ENCODE data around the gene HOXB9. TPM values are rescaled to one million over a fixed set of nuclear protein-coding genes. Genes with fewer than 3 reads are reported as not detected.

HOXB9 gene
- total RNA-seq, 1 donor from 2014 or later, result 0.13 TPM

DNA sequence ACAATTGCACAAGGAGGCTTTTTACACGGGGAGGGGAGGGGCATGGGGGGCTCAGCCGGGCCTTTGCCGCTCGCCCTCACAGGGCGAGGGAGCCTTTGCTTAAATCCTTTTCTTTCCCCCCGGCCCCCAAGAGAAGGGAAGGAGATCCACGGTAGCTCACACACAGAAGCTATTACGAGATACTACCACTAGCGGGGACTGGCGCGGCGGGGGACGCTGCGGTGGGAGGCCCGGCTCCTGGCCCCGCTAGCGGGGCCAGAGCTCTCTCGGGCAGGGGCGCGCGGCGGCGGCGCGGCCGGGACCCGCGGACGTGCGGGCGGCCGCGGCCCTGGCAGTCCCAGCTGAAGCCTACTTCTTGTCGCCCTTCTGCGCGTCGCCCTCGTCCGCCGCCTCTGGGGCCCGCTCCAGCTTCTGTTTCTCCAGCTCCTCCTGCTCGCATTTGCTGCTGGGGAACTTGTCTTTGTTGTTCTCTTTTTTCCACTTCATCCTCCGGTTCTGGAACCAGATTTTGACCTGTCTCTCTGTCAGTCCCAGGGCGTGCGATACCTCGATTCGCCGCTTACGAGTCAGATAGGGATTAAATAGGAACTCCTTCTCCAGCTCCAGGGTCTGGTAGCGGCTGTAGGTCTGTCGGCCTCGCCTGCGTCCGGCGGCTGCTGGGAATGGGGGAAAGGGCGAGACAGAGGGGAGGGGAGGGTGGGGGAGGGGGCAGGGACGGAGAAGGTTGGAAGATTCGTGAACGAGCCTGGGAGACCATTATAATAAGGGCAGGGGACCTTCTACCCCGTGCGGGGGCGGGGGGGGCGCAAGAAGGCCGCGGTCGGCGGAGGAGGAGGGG lies 13.1 kb downstream of the HOXB9 start:
- peak; percentile 54 for ATAC-seq
- no peak for DNase-seq (ENCODE audit: low spot score)

DNA sequence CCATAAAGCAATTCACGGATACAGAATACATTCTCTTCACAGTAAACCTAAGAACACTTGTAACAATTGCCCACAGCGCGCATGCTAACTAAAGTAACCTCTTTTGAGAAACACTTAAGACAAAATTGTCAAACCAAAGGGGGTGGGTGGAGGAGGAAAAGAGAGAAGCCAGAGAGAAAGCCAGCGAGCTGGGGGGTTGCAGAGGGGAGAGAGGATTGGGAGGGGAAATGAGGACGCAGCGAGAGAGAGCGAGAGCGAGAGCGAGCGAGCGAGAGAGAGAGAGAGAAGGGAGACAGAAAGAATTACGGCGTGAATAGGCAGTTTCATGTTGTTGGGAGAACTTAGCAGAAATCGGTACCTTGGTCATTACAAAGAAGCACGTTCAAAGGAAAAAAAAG lies 13.7 kb downstream of the HOXB9 start:
- DNase-seq (ENCODE audit: low spot score), result no peak
- ATAC-seq, result no peak

DNA sequence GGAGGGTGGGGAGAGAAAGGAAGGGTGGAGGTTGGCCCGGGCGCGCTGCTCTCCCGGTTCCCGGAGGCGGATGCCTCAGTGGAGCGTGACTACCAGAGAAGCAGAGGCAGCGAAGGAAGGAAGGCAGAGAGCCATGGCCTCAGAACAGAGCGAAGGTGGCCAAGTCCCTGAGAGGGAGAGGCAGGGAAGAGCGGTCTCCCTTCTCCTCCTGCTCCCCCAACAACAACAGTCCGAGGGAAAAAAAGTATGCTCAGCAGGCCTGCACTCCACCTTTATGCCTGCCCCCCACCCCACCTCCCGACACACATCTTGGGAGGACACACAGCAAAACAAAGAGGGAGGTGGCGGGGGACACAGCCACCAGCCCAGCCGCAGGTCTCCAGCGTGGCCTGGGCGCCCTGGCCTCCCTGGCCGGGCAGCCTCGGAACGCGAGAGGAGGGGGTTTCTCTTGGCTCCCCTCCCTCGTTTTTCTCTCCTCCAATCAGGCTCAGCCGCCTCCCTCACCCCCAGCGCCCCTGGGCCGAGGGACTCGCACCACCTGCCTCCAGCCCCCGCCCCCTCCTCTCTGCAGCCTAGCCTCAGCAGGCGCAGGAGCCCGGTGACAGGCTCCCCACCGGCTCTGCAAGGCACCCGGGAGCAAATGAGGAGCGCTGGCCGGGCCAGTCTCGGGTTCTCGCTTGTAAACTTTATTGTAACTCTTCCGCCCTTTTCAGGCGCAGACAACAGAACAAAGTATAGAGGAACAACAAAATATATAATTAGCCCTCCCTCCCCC lies 14.3 kb downstream of the HOXB9 start:
- peak; percentile 19 for ATAC-seq
- DNase-seq (ENCODE audit: low spot score), result no peak

DNA sequence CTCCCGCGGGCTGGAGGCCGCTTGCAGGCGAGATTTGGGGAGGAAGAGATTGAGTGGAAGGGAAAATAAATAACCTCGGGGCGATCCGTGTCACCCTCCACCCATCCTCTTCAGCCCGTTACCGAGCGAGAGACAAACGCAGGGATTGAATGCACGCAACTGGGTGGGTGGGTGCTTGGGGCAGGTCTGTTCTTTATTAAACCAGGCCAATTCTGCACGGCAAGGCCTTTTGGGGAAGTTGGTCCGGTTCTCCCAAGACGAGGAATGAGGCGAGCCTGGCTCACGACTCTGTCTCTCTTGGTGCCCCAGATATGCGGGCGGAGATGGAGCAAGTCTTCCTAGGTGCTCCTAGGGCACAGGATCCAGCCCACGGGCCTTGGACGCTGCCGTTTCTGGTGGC lies 14.9 kb downstream of the HOXB9 start:
- ATAC-seq (no peak), DNase-seq (ENCODE audit: low spot score) (no peak)

DNA sequence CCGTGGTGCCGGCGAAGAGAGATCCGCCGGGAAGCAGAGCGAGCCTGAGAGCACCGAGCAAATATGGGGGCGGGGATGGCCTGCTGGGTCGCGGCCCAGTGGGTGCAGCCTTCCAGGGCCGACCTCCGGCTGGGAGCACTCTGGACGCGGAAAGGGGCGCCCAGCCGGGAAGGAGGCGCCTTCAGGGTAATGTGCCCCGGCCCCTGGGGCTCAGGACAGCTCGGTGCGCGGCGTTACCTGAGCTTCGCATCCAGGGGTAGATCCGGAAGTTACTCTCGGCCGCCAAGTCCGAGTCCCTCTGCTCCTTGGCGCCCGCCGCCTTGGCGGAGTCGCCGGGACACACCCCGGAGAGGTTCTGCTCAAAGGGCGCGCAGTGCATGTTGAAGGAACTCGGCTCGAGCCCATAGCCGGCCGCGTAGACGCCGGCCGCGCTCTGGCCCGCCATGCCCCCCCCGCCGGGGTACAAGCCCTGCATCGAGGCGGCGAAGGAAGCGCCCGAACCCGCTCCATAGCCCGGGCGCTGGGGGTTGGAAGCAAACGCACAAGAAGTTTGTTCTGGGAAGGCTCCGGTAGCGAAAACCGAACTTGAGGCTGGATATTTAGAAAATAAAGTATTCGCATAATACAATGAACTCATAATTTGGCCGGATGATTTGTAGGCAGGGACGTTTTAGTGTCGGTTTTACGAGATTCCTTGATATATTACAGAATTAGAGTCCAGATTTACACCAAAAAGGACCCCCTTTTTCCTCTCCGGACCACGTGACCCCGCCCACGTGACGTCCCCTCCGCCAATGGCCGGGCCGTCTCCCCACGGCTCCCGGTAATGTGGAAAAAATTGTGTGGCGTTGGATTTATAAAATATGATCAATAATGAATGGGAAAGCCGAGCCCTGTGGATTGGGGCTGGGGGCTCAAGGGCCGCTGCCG lies 15.6 kb downstream of the HOXB9 start, which contains the start of gene HOXB7:
HOXB7 (minus strand) TSS at position 736 of the 930 bp plus-strand sequence; CDS start at position 637, 99 bp downstream.
- no peak for DNase-seq (ENCODE audit: low spot score)

DNA sequence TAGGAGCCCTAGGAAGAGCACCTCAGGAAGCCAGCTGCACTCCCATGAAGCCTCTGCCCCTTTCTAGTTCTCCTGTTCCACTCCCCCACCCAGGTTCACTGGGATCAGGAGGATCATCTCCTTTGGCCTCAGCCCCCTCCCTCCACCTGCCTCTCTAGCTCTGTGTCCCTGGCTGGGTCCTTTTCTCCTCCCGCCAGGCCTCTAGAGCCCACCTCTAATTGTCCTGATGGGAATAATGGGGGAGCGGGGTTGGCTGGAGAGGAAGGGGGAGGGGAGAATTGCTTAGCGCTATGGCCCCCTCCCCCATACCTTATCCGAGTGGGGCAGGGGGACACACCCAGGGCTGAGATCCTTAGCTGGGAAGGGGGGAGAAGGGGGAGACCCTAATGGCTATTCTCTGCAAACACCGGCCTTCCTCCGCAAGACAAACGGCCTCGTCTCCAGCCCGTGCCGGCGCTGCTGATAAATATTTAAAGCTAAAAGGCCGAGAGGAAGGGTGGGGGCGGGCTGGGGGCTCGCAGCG lies 16.3 kb downstream of the HOXB9 start:
- ATAC-seq (no peak), DNase-seq (ENCODE audit: low spot score) (no peak)

More for the DNA sequence above, 15.6 kb downstream of the HOXB9 start, which contains the start of gene HOXB7:
- ATAC-seq, result peak; percentile 29

DNA sequence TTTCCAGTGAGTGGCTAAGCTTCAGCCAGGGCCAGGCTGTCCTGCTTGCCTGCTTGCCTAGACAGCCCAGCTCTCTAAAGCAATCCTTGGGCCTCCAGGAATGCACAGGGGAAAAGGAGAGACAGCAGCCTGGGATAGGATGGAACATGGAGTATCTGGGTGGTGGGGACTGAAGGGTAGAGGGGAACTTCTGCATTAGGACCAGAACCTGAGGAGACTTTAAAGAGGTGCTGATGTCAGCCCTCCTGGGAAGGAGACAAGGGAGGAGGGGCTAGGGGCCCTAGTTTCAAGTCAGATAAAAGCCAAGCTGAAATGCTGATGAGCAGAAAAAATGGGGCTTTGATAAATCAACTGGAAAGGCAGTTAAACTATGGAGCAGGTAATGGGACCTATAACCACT lies 17.1 kb downstream of the HOXB9 start:
- no peak for DNase-seq (ENCODE audit: low spot score)
- no peak for ATAC-seq

DNA sequence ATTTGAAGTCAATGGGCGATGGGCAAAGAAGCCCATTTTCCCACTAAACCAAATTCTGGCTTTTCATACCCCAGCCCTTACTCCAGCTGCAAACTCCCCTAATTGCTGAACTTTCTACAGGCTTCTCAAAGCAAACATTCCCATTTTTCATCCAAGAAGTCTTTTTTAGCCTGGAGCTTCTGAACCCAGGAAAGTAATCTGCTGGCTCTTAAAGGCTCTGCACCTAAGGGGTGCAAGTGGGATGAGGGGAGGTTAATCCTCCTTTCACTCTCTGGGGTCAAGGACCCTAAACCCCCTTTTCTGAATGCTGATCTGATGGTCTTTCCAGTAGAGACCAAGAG lies 17.7 kb downstream of the HOXB9 start:
- DNase-seq (ENCODE audit: low spot score) (no peak), ATAC-seq (no peak)

DNA sequence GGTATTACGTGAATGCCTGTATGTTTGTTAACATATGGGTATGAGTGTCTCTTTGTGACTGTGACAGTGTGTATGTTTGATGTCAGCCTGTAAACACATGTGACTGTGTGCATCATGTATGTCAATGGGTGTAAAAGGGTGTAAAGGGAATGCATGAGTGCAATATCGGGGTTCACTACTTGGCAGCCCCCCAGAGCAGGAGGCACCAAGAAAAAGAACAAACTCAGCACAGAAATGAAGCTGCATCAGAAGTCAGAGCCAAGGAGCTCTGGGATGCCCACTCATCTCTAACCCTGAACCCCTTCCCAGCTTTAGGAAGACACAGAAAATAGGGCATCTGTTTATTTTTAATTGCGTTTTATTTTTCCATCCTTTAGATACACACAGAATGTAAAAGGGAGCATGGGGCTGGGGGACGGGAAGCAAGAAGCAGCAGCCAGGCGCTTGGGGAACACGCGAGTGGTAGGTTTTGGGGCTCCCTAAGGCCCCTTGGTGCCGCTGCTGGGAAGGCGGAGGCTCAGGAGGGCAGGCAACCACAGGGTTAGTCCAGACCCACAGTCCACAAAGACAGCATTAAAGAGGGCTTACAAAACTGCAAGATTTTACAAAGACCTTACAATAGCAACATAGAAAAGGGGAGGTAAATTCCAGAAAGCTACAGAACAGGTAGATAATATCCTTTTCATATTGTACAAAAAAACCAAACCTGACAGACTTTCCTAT lies 19.1 kb downstream of the HOXB9 start:
- ATAC-seq, result no peak
- no peak for DNase-seq (ENCODE audit: low spot score)

DNA sequence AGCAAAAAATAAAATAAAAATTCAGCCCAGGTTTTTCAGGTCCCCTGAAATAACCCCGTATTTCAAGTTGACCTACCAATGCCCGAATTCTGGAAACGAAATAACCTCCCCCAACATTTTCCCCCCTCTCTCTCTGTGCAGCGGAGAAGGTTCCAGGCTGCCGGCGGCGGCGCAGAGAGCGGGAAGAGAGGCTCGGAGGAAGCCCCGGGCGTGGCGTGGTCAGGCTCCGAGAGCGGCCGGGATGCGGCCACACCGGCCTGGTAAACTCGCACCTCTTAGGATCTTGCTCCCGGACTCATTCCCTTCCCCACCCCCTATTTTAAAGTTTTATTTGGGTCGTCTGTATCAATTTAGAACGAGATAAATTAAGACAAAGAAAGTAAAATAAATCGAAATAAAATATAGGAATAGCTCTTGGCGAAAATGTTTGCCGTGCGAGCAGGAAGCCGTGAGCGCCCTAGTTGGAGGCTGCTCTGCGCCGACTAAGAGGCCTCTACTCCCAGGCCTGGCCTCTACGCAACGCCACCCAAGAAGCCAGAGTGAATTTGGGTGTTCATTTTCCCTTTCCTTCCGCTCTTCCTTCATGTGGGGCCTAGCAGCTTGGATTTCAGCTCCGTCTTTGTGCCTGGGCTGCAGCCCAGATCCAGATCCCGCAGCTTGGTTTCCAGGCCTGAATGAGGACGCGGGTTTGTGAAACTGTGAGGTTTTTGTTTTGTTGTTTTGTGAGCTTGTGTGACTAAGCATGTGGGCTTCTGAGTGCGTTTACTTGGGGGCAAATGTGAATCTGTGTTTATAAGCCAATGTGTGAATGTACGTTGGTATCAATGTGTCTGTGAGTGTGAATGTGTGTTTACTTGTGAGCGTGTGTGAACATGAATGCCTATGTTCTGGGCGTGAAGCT lies 19.9 kb downstream of the HOXB9 start:
- no peak for ATAC-seq
- DNase-seq (ENCODE audit: low spot score), result no peak

DNA sequence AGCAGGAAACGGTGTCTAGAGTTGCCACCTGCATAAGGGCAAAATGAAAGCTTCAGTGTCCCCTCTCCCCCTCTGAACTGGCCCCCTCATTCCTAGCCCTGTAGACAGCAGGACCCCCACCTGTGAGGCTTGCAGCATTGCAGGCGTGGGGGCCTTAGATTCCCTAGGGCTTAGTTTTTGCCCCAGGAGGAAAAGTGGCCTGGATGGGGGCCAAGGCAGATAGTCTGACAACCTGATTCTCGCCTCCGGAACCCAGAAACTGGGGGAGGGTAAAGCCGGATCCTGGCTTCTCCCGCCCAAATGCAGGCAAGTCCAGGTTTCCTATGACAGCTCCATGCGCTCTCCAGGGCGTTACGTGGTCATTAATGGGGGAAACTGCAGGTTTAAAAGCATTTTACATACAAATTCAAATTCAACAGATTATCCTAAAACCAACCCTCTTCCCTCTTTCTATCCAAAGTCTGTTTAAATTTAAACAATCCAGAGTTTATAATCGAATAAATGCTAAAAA lies 20.7 kb downstream of the HOXB9 start:
- DNase-seq (ENCODE audit: low spot score) (no peak), ATAC-seq (no peak)

DNA sequence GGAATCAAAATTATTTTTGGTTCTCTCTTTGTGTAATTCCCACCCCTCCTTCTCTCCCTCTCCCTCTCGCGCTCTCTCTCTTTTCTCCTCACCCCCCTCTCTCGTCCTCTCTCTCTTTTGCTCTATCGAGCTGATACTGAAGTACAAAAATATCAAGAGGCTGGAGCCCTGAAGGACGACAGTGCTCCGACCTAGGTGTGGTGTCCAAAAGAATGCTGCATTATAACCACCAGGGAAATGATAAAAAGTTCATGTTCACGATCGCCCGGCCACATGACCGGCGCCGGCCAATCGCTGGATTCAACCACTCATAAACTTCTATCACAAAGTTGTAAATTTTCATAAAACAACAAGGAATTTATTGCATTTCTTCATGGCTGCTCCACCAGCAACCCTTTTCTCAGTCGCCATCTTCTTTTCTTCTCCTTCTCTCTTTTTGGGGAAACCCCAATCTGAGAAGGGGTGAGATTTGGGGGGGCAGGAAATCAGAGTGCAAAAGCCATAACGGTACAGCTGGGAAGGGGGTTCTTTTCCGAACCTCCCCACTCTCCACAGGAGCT lies 21.3 kb downstream of the HOXB9 start, which contains the start of gene HOXB6:
HOXB6 (minus strand) TSS at position 217 of the 560 bp plus-strand sequence. CDS start 6,836 bp downstream, outside the sequence.
- ATAC-seq, result no peak

DNA sequence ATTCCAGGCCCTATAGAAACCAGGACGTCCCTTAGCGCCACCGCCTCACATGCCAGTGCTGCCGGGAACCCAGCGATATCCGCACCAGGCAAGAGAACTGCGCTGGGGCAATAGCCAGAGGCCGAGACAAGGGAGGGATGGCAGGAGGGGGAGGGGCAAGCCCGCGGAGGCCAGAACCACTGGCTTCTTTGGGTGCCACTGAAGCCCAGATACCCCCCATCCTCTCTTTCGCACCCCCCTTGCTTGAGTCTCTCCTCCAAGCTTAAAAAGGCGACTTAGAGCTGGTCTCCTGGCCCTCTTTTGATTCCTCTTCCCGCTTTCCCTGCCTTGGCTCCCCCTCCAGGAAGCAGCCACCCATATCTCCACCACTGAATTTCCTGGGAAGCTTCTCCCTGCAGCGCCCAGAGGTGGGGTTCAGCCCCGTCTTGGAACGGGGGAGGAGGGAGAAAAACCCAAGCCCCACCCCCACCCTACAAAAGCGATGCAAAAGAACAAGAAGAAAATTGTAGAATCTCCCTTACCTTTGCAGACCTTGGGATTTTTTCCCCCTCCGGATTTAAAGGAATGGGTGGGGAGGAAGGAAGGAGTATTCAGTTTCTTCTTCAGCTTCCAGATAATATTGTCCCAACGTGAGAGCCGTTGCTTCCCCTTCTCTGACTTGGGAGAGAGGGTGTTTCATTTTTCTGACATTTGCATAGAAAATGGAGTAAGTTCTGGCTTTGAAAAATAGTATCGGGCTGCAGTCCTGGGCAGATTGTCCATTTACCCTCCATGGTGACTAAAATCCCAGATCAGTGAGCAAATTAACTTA lies 22.0 kb downstream of the HOXB9 start:
- ATAC-seq (no peak), DNase-seq (ENCODE audit: low spot score) (no peak)

More for the DNA sequence above, 21.3 kb downstream of the HOXB9 start, which contains the start of gene HOXB6:
- no peak for DNase-seq (ENCODE audit: low spot score)

DNA sequence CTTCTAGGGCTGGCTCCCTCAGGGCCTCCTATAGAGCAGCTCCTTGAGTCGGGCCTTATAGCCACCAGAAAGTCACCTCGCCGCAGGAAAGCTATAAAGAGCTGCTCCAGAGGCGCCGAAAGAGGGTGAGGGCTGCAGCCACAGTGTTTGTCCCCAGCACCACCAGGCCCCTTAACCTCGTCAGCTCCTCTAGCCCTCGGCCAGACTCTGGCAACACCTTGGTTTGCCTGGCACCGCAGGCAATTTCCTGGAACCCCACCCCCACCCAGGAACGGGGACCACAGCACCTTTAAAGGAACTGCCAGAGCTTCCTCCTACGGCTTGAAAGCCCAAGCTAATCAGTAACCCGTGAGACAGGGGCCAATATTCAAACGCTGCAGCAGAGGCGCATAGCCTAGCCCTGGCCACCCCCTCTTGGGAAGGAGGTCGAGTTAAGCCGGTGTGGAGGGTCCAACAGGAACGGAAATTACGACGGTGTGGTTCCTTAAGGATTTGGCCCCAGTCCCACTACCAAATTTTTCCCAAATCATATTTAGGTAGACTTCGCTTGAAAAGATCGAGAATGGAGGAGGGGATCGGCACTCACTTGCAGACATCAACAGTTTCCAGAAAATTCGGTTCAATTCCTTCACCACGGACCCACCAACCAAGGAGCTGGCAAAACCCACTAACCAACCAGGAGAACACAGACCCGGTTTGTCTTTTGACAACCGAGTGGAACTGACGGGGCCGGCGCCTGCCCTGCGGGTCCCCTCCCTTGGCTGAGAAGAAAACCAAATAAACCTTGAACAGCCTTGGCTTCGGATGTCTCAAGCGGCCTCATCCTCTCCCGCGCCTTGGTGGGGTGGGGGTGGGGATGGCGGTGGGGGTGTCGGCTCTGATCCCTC lies 24.4 kb downstream of the HOXB9 start:
- peak; percentile 50 for ATAC-seq
- DNase-seq (ENCODE audit: low spot score), result no peak

DNA sequence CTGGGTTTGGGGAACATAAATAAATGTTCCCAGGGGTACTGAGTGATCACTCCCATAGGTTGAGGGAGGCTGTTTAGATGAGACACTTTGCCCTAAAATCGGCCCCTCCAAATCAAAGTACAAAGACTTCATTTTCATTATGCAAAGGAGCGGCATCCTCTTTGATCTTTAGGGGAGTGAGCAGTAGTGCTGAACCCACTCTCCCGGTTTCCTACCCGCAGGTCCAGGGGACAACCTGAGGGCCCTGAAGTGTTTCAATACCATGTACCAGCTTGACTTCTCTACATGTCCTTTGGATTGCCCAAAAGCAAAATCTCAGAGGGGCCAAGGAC lies 25.0 kb downstream of the HOXB9 start:
- no peak for ATAC-seq
- no peak for DNase-seq (ENCODE audit: low spot score)

DNA sequence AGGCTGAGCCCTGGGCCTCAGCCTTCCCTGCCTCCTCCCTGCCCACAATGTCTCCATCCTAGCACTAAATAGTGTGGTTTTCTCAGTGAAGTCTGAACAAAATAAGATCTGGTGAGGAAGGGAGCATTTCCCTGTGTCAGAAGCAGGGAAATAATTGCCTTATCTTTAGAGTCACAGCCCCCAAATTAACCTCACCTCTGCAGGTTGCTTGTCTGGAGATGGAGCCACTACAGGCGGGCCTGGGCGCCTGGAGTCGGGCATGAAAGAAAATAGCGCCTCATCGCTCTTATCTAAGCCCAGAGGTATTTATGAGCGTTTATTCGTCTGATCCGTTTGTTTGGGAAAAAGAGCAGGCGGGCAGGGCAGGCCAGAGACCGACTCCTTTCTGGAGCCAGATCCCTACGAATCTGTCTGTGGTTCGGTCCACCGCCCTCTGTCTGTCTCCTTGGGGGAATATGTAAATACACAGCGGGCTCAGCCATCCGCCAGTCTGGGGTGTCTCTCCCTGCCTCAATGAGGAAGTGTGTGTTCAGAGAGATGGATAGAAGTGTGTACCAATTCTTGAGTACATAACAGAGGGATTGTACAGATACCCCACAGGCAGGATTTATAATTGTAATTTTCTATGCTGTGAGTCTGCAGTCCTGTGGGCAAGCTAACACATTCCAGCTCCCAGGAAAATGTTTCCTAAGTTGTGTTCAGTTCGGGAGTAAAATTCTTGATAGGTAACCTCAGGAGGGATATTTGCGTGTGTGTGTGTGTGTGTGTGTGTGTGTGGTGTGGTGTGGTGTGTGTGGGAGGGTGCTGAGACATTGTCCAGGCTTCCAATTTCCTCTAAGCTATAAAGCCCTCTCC lies 25.7 kb downstream of the HOXB9 start:
- no peak for ATAC-seq
- no peak for DNase-seq (ENCODE audit: low spot score)

Measured in left lobe of liver (tissue), 2 donors.